Measurements from ENCODE around the gene EIF4E3. TPM values are rescaled to one million over a fixed set of nuclear protein-coding genes. Genes with fewer than 3 reads are reported as not detected.

The EIF4E3 gene
- total RNA-seq, 1 experiment from 2014 or later: 10.9 TPM

GRCh38 chr3:71628522-71628921 is 96.7 kb downstream of the EIF4E3 start:
- no peak overlapping the region for H3K27ac Mint-ChIP-seq (ENCODE audit: unreplicated experiment)
- H3K9me3 Mint-ChIP-seq (ENCODE audit: low read depth, unreplicated experiment): no peaks in the 10 kb centered on the region
- BruUV-seq (replicated peaks): no TSS peak
- TF ChIP-seq, protein P1, sequence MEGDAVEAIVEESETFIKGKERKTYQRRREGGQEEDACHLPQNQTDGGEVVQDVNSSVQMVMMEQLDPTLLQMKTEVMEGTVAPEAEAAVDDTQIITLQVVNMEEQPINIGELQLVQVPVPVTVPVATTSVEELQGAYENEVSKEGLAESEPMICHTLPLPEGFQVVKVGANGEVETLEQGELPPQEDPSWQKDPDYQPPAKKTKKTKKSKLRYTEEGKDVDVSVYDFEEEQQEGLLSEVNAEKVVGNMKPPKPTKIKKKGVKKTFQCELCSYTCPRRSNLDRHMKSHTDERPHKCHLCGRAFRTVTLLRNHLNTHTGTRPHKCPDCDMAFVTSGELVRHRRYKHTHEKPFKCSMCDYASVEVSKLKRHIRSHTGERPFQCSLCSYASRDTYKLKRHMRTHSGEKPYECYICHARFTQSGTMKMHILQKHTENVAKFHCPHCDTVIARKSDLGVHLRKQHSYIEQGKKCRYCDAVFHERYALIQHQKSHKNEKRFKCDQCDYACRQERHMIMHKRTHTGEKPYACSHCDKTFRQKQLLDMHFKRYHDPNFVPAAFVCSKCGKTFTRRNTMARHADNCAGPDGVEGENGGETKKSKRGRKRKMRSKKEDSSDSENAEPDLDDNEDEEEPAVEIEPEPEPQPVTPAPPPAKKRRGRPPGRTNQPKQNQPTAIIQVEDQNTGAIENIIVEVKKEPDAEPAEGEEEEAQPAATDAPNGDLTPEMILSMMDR (IDR thresholded peaks at IDR 0.05; ENCODE audit: unreplicated experiment): no peak
- no peak overlapping the region for H3K4me3 Mint-ChIP-seq (ENCODE audit: low read depth, unreplicated experiment)
- no peak for DNase-seq
- no peaks in the 10 kb centered on the region for H3K36me3 Mint-ChIP-seq (ENCODE audit: insufficient read depth, unreplicated experiment)
- CTCF ChIA-PET: no interaction called here
- intact Hi-C loops (cut with micrococcal nuclease; ENCODE audit: unreplicated experiment): no loop called here
- no peaks in the 10 kb centered on the region for H3K4me1 Mint-ChIP-seq (ENCODE audit: low read depth, unreplicated experiment)
- peaks cover 9% of the 10 kb centered on the region for H3K27me3 Mint-ChIP-seq (ENCODE audit: unreplicated experiment)

DNA sequence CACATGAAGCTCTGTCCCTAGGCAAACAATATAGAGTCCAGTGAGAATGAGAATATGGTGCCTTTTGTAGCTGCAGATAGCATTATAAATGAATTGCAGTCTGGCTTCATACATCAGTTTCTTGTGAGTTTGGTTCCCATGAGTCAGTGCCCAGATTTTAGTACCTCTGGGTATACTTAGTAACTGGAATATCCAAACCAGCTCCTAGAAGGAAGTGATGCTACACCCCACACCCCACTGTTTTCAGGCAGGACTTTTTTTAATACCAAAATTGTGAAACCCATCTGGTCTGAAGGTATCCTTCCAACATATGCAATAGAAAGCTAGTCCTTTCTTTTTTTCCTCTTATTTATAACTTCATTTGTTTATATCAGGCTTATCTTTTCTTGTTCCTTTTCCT is 99.5 kb downstream of the EIF4E3 start:
- Mint-ChIP-seq H3K27ac (ENCODE audit: unreplicated experiment) (no peak overlapping the region), H3K27me3 (ENCODE audit: unreplicated experiment) (peaks cover 12% of the 10 kb centered on the region), H3K36me3 (ENCODE audit: insufficient read depth, unreplicated experiment) (no peaks in the 10 kb centered on the region), H3K4me3 (ENCODE audit: low read depth, unreplicated experiment) (no peak overlapping the region), H3K9me3 (ENCODE audit: low read depth, unreplicated experiment) (no peaks in the 10 kb centered on the region), H3K4me1 (ENCODE audit: low read depth, unreplicated experiment) (no peaks in the 10 kb centered on the region)
- intact Hi-C loops (cut with micrococcal nuclease; ENCODE audit: unreplicated experiment): no loop called here
- no peak for DNase-seq
- TF ChIP-seq, protein P1 (IDR thresholded peaks at IDR 0.05; ENCODE audit: unreplicated experiment): no peak
- no TSS peak for BruUV-seq (replicated peaks)
- CTCF ChIA-PET: no interaction called here

Other genes with a start within 250 kb of the EIF4E3 start
- 81.6 and 82.8 TPM in 2 replicates for gene FOXP1, start 141.7 kb downstream of the EIF4E3 start, total RNA-seq (2022)
- 0.71 and 1.0 TPM in 2 replicates for gene GPR27, start 28.5 kb upstream of the EIF4E3 start, total RNA-seq (2022)
- gene PROK2, start 59.7 kb upstream of the EIF4E3 start, total RNA-seq (2022): not detected in 2 replicates